ENCODE results near the gene BCAS3. TPM values are rescaled to one million over a fixed set of nuclear protein-coding genes. Genes with fewer than 3 reads are reported as not detected.

Gene BCAS3
- total RNA-seq, 1 donor from 2014 or later, result 39.6 TPM

DNA sequence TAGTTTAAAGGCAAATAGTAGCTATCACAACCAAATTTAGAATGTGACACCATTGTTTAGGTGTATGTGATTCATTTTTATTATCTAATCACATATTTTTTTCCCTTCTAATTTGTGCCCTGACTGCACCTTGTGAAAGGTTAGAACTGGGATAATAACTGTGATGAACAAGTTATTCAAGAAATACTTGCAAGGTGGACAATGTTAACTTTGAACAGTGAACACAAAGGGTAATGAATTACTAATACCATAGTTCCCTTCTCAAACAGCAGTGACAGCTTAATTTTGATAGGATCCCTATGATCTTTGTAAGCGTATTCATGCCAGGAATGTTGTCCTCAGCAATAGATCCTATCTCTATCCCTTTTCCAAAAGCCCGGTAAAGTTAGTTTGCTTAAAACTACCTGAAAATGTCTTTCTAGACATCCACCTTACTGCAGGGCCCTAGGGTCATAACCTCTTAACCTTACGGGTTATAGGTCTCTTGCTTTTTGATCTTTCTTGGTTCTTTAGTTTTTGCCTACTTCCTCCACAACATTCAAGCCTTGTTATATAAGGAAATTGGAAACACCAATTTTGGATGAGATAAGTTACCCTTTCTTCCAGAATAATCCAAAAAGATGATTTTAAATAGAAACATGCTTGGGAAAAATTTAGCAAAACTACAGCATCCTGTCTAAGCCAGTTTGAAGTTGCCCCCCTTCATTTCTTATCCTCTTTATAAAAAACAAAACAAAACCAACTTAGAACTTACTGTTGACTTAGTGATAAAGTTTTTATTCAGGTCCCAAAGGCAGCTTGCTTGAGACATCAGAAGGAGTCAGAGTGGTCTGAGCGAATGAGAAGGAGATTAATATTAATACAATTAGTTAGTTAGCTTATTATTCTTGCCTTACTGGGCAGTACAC is 522.0 kb downstream of the BCAS3 start:
- DNase-seq (ENCODE audit: low read depth), result no peak

DNA sequence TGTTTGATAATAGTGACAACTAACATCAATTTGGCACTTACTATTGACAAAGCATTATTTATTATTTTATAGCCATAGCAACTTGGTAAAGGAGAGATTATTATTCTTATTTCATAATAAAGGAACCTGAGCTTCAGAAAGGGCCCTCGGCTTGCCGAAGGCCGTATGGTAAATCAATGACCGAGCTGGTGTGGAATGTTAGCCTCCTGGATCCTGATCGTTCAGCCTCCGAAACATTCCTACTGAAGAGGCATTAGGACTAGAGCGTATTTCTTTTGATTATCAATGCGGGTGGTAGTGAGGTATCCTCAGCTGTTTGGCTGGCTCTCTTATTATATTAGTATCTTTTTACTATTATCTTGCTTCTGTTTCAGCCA is 522.7 kb downstream of the BCAS3 start:
- DNase-seq (ENCODE audit: low read depth), result peak; percentile 64

DNA sequence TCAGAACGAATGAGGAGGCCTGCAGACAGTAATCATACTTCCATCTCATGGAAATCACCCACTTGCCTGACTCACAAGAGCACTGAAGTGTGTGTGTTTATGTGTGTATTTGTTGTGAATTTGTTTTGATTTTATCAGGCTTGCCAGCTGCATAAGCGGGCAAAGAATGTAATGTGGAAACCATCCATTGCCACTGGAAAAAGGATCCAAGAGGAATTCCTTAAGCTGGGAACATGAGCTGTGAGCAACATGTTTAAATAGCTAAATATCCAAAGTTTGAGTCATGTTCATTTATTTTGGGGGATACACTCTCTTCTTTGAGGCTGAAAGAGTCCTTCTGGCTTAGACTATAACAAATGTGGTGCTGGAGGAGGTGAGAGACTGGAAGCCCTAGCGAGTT is 523.6 kb downstream of the BCAS3 start:
- peak; percentile 97 for DNase-seq (ENCODE audit: low read depth)

DNA sequence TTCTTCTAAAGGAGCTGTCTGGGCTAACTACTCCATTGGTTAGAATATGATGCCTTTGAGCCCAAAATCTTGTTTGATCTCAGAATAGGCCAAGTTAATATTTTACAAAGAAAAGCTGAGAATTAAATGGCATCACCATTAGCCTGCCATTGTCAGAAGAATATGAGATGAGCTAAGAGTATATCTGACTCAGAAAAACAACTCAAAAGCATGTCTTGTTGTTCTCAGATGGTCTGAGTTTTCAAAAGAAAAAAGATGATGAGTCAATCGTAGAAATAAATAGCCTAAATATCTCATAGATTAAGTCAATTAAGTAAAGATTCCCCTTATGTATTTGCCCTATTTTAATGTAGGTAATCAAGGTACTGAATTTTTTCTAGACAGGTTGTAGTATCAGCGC is 524.9 kb downstream of the BCAS3 start:
- peak; percentile 80 for DNase-seq (ENCODE audit: low read depth)

DNA sequence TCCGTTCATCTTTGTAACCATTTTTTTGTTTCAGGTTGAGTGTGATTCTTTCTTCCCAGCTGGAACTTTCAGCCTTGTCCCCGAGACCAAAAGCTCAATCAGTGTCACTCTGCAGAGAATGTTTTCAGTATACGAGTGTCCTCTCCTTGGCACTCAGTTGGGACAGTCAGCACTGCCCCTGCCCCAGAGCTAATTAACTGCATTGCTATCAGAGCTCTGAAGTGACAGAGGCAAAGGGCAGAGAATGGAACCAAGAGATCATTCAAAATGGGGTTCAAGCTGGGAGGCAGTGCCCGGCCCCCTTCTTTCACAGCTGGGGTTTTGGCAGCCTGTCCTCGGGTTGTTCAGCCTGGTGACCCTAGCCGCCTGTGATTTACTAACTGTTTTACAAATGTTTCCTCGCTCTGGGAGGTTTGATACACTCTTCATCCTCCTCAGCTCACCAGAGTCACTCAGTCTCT is 526.0 kb downstream of the BCAS3 start:
- DNase-seq (ENCODE audit: low read depth), result no peak

DNA sequence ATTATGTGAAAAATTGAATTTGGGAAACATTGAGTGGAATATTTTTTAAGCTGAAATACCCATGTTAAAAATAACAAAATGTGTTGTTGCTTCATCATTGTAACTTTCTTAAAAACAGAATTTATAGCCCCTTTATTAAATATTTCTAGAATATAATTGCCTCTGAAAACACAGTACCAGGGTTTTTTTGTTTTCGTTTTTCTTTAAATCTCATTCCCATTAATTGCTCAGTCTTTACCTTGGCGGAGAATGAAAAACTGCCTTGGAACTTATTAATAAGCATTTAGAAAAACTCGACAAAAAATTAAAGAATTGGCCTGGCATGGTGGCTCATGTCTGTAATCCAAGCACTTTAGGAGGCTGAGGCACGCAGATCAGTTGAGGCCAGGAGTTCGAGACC is 526.8 kb downstream of the BCAS3 start:
- DNase-seq (ENCODE audit: low read depth), result no peak

DNA sequence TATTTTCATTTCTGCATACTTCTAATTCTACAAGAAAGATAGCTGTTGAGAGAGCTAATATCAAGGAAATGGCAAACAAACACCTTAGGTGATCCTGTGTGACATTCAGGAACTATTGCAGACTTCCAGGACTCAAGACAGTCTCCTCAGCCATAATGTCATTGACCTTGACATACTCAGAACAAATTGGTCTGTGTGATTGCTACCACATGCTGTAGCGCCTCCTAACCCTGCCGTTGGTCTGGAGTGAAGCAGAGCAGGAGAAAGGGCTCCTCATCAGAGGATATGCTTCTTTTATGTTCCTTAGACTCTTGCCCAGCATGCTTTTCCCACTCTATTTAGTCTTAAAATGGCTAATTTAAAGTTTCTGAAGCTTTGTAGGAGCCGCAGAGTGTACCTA is 527.8 kb downstream of the BCAS3 start:
- DNase-seq (ENCODE audit: low read depth), result no peak

DNA sequence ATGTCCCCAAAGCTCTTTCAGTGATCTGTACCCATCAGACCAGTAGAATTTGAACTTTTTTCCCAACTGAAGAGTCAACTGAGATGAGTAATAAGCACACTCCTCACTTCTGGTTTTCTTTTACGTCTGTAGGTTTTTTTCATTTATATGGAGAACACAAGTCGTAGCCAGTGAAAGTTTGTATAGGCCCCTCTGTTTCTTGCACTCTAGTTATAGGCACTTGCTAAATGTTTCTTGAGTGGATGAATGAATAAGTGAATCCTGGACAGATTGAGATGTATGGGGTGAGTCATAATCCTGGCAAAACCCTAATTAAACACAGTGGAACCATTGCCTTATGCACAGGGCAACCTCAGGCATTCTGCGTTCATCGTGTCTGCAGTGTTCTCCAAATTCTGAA is 528.3 kb downstream of the BCAS3 start:
- DNase-seq (ENCODE audit: low read depth), result peak; percentile 16

DNA sequence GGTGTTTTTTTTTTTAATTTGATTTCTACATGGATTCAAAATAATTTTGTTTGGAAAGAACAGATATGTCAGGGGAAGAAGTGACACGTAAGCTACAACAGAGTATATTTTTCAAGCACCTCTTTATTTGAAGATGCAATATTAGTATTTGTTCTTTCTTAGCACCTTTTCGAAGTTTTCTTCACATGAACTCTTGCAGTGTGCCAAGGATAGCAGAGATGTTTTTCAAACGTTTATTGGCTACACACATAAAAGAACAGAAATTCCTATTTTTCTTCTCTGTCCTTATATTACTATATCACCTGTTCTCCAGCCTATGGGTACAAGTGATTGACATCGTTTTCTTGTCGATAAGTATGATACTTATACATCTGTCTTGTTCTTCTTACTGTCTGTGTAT is 529.3 kb downstream of the BCAS3 start:
- no peak for DNase-seq (ENCODE audit: low read depth)

DNA sequence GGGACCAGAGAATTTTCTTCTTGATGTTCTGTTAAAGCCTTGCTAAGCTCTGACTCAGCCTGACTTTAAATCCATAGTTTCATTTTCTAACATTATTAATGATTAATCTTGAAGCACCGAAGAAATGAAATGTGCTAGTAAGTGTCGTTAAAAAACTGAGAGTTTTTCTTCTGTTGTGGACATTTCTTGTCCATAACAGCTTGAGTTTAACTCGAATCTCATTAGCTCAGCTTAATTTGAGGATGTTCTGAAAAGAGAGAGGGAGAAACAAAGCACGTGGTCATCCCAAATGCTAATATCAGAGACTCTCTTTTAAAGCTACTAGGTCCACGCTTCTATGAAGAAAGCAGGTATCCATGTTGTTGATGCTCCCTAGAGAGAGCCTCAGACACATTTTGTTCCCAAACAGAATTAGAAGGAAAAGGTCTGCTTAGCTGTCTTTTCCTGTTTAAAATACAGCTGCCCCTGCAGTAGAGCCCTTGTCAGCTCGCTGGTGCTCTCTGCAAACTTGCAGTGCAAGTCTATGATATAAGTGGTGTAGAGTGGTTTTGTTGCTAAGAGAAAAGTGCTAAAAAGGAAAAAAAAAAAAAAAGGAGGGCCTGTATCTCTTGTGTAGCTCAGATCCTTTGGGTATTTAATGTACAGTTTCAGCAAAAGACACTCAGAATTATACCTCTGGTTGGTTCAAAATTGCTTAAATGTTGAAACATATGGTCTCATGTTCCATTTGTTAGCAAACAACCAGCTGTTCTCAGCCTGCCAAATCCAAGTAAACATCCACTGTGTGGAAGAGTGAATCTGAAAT is 530.9 kb downstream of the BCAS3 start:
- DNase-seq (ENCODE audit: low read depth), result peak; percentile 77

DNA sequence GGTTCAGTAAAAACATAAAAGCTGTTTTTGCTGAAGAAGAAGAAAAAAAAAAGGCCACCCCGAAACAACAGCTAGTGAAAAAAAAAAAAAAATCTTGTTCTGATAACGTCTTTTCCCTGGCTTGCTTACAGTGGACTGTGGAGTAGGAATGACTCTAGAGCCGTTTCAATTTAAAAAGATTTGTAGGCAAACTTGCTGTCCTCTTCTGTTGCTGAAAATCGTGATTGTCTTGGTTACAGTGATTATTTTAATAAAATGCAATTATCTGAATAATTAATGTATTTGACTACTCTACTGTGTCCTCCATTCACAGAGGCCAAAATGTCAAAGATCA is 531.4 kb downstream of the BCAS3 start:
- no peak for DNase-seq (ENCODE audit: low read depth)

DNA sequence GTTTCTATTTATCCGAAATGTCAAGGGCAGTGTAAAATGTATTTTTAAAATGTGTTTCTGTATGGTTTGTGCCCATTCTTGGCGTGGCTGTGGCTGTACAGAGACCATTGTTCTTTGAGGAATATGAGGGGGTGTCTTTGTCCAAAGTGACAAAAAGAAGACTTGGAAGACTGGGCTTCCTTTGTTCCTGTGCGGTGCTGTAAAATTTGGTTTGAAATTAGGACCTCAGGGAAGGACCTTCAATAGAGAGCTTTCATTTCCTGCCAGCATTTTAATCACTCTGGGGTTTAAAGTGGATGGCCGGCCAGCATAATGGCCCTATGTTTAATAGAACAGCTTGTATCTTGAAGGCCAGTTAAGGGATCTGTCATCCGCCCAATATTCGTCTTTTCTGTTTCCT is 531.9 kb downstream of the BCAS3 start:
- DNase-seq (ENCODE audit: low read depth), result no peak

DNA sequence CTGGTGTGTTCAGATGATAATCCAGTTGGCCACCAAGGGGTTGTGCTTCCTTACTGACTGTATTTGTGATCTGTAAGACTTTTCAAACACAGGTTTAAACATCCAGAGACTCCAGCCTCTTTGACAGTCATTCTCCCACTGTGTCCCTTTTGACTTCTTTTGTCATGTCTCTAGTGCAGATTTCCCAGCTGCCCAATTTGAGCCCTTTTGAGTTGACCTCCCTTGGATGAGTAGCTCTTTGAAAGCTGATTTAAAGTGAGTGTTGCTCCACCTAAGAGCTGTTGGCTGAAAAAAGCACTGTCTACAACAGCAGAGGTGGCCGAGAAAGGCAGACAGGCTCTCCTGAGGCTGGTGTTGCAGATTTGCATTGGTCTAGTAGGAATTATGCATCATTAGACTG is 533.6 kb downstream of the BCAS3 start:
- no peak for DNase-seq (ENCODE audit: low read depth)

DNA sequence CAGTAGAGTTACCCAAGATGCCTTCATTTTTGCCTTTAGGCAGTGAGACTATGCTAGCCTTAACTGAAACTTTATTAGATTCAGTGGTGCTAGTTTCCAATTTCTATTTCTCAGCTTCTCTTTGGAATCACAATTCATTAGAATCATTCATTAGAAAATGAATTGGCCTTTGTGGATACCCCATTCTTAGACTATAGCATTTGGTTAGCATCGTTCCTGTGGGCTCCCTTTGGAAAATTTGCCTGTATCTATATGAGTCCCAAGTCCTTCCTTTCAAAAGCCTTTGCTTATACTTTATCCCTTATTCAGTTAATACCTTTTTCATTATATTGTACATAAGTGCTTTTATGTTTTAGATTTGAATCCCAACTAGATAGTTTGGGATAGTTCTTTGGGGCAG is 535.0 kb downstream of the BCAS3 start:
- no peak for DNase-seq (ENCODE audit: low read depth)

DNA sequence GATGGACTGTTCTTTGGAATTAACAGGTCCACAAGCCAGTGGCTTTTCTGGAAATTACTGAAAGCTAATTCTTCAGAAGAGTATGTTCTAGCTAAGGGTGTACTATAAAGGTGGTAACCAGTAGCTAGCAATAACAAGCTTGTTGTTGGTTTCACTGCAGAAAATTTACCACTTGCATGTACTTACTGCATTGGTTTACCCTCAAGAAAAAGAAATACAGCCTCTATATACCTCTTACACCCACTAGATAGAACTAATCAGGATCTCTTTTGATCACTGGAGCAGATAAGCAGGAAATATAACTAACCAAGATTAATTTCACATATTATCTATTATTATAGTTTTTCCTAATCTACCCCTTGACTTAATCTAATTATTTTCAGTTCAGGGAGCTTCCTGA is 537.1 kb downstream of the BCAS3 start:
- DNase-seq (ENCODE audit: low read depth), result no peak

DNA sequence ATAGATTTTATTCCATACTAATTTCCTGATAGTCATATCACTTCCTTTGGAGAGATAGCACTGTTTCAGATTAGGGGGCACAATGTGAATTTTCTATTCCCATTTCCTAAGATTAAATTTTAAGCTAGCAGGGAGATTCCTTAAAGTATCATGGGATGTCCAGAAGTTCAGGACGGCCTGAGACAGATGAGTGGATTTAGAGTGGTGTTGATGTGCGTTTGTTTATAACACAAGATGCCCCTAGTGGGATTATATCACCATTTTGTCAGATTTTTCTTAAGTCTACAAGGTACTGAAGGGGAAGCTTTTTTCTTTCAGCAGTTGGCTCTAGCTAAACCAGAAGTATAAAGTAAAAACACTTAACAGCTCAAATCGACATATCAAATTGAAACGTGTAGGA is 538.4 kb downstream of the BCAS3 start:
- no peak for DNase-seq (ENCODE audit: low read depth)

DNA sequence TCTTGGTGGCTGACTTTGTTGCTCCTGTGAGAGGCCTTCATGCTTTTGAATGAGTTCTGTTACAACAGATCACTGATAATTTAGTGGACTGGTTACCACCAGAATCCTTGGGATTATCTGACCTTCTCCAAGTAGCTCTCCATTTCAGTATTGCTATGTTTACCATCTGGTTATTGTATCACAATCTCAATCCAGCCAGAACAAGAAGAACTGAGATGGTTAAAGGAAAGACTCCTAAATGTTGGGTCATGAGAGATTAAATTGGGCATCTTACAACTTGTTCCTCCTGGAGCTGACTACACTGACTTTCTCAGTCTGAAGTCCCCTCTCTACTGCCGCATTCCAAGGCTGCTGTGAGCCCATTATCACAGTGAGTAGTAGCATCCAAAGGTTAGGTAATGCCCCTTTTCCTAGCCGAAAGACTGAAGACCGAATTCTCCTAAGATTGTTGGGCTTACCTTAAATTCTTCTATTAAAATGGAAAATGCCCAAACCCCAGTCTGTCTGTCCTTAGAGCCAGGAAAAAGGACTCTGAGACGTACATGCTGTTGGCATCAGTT is 540.3 kb downstream of the BCAS3 start:
- no peak for DNase-seq (ENCODE audit: low read depth)

DNA sequence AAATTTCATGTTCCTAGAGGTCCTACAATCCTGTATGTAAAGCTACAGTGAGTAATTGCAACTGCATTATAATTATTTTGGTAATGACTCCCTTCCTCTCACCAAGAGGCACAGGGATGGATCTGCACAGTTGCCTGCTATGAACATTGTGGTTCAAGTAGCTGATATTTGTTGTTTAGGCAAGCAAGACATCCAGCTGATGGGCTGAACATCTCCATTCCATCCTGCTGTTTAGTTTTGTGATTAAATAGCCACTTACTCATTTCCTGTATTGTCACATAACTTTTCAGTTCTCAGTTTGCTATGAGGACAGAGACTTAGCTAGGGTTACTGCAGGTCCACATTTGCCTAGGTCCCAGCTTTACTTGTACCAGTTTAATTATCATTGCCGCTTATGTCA is 540.8 kb downstream of the BCAS3 start:
- DNase-seq (ENCODE audit: low read depth), result peak; percentile 15

DNA sequence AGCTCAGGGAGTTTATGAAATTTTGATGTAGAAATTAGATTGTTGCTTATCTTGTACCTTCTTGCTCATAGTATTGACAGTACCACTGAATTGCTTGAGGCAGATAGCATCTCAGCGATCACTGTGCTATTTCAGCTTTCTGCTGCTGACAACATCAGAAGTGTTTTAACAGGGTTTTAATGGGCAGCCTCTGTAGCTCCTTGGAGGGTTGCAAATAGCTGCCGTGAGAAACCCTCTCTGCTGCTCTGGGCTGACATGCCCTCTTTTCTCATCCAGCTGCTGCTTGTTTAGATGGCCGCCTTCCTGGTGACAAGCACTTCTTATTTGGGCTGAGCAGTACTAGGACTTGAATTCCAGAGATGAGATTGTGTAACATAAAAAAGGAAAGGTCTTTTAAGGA is 541.8 kb downstream of the BCAS3 start:
- no peak for DNase-seq (ENCODE audit: low read depth)

DNA sequence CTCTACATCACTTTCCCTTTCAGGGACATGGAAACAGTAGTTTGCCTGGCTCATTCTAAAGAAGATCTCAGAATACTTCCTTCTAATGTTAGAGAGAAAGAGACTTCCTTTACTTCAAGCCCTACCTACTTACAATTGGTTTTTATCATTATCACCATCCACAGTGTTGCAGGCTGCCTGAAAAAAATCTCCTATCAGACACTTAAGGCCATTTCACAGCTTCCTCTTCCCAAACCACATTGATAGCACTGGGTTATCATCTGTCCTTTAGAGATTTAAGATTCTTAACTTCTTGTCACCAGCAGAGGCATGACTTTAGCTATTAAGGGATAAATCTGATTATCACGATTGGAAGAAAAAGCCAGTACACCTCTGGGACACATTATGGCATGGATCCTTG is 543.5 kb downstream of the BCAS3 start:
- DNase-seq (ENCODE audit: low read depth), result no peak

DNA sequence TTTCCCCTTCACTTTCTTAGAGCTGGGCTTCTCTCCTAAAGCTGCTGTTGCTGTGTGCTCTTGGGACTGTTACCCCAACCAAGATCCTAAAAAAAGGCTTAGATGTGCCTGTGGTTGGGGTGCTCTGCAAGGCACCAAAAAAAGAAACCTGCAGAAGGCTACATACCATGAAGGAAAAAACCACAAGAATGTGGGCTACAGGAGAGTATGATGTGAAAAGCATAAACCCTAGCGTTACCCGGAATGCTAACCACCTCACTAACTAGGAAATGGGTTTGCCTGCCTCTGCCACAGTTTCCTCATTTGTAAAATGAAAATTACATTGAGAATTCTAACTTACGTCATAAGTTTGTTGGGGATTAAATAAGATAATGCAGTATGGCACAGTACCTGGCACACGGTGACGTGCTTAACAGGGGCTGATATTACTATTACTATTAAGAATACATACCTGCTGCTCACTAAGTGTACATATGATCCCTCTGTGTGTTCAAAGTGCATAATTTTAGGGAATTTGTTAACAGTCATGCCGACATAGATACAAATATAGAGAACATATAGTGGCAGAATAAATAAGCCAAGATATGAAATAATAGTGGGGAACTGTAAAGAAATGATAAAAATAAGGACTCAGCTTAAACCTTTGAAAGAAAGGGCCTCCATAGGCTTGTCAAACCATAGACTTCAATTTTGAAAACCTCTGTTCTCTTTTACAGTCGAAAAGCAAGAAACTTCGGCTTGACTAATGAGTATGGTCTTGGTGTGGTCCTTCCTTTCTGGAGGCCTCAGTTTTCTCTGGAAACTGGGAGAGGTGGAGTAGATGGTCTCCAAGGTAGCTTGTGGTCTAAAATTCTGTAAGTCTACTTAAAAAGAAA is 544.2 kb downstream of the BCAS3 start:
- peak; percentile 18 for DNase-seq (ENCODE audit: low read depth)

DNA sequence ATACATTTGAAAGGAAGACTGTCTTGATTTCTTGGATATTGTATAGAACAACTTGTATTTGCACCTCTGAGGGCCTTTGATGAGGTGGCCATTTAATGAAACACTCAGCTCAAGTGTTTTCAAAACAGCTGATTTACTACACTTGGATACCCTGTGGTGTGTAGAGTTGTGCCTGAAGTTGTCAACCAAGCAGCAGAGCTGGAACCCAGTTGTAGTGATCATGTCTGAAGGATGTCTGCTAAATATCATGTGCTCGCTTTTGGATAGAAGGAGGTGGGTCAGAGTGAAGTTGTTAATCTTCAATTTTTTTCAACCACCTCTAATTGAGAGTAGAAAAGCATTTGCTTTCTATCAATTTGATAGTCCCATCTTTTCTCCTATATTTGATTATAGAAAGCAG is 546.1 kb downstream of the BCAS3 start:
- DNase-seq (ENCODE audit: low read depth), result no peak
